OCI-LY1 (cell line): ENCODE results near the gene MROH7.

Experiments used
- H2AFZ ChIP-seq: fragments of 200-600 bp; sonication (generic), shearing (Covaris generic); 2 replicates; pipeline ENCODE4 v1.6.0; 2014; ENCODE audit warnings: antibody characterized with exemption, mild to moderate bottlenecking, low read length
- H3F3A ChIP-seq: fragments of 200-600 bp; sonication (generic), shearing (Covaris generic); 2 replicates; pipeline ENCODE4 v1.6.0; 2014; ENCODE audit warnings: mild to moderate bottlenecking, antibody characterized with exemption, low read length, moderate library complexity; ENCODE audit not compliant: insufficient read depth
- H3K27ac ChIP-seq: fragments of 200-600 bp; sonication (generic); 2 replicates; pipeline ENCODE4 v1.5.1; 2014; ENCODE audit warnings: low read length, mixed run types, mild to moderate bottlenecking, low read depth; ENCODE audit not compliant: poor library complexity, severe bottlenecking
- H3K27me3 ChIP-seq: fragments of 200-600 bp; sonication (generic); 2 replicates; pipeline ENCODE4 v1.6.0; 2014; ENCODE audit warnings: antibody characterized with exemption, mild to moderate bottlenecking, low read length, moderate library complexity; ENCODE audit not compliant: insufficient read depth
- H3K36me3 ChIP-seq: fragments of 200-600 bp; sonication (generic); 2 replicates; pipeline ENCODE4 v1.6.1; 2014; ENCODE audit warnings: mild to moderate bottlenecking, antibody characterized with exemption, low read length, moderate library complexity, mixed read lengths; ENCODE audit not compliant: insufficient read depth
- H3K4me1 ChIP-seq: fragments of 200-600 bp; sonication (generic); 2 replicates; pipeline ENCODE4 v1.5.1; 2014; ENCODE audit warnings: mild to moderate bottlenecking, low read length, moderate library complexity; ENCODE audit not compliant: insufficient read depth, severe bottlenecking
- H3K4me2 ChIP-seq: fragments of 200-600 bp; sonication (generic), shearing (Covaris generic); 2 replicates; pipeline ENCODE4 v1.6.1; 2014; ENCODE audit warnings: low read length
- H3K4me3 ChIP-seq: fragments of 200-600 bp; sonication (generic); 2 replicates; pipeline ENCODE4 v1.5.1; 2014; ENCODE audit warnings: low read length, low read depth, mild to moderate bottlenecking, mixed read lengths; ENCODE audit not compliant: poor library complexity, severe bottlenecking
- H3K79me2 ChIP-seq: fragments of 200-600 bp; shearing (Covaris generic); 2 replicates; pipeline ENCODE4 v1.6.1; 2016; ENCODE audit warnings: mixed run types, low read length, mixed read lengths; ENCODE audit not compliant: insufficient read depth
- H3K9ac ChIP-seq: fragments of 200-600 bp; sonication (generic), shearing (Covaris generic); 2 replicates; pipeline ENCODE4 v1.6.1; 2014; ENCODE audit warnings: mild to moderate bottlenecking, low read length, mixed read lengths
- H3K9me2 ChIP-seq: fragments of 200-600 bp; sonication (generic), shearing (Covaris generic); 2 replicates; pipeline ENCODE4 v1.6.1; 2014; ENCODE audit warnings: low read depth, mild to moderate bottlenecking, low read length, mixed read lengths
- H3K9me3 ChIP-seq: fragments of 200-600 bp; shearing (Covaris generic); 2 replicates; pipeline ENCODE4 v1.6.1; 2014; ENCODE audit warnings: low read length, mixed read lengths
- H4K20me1 ChIP-seq: fragments of 200-600 bp; sonication (generic), shearing (Covaris generic); 2 replicates; pipeline ENCODE4 v1.6.0; 2016; ENCODE audit warnings: mild to moderate bottlenecking, low read length; ENCODE audit not compliant: insufficient read depth
- EZH2 ChIP-seq: fragments of 200-600 bp; sonication (generic), shearing (Covaris generic); IDR thresholded peaks from 2 replicates; pipeline ENCODE4 v1.8.0; 2017; ENCODE audit warnings: borderline replicate concordance, mixed run types, mild to moderate bottlenecking, antibody characterized with exemption, low read length, moderate library complexity, mixed read lengths
- TF ChIP-seq, protein P1 (sequence below): fragments of 200-600 bp; sonication (generic), shearing (Covaris generic); IDR thresholded peaks from 2 replicates; pipeline ENCODE4 v1.5.1; 2017; ENCODE audit warnings: mild to moderate bottlenecking, antibody characterized with exemption, low read length, moderate library complexity, mixed read lengths

MROH7 gene

DNA sequence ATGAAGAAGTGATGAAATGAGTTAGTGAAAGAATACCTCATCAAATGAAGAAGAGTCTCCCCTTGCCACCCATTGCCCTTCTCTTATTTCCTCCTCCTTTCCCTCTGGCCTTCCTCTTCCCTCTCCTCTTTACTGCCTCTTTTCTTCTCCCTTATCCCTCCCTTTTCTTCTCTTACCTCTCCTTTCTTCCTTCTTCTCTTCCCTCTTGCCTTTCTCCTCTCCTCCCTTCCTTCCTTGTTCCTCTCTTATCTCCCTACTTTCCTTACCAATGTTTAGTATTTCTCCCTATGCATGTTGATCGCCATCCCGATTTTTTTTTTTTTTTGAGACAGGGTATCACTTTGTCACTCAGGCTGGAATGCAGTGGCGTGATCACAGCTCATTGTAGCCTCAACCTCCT is 8.8 kb downstream of the MROH7 start:
- no peaks in the 10 kb centered on the region for H3K27me3 ChIP-seq
- H3K4me3 ChIP-seq: no peak overlapping the region
- no peaks in the 10 kb centered on the region for H3K4me1 ChIP-seq
- no peak overlapping the region for H3K27ac ChIP-seq
- no peaks in the 10 kb centered on the region for H3K9me3 ChIP-seq
- no peaks in the 10 kb centered on the region for H3K36me3 ChIP-seq
- H2AFZ ChIP-seq: no peak overlapping the region
- H4K20me1 ChIP-seq: no peaks in the 10 kb centered on the region
- no peak overlapping the region for H3K4me2 ChIP-seq
- H3K79me2 ChIP-seq: no peaks in the 10 kb centered on the region
- H3F3A ChIP-seq: no peaks in the 10 kb centered on the region
- no peak for TF ChIP-seq EZH2
- TF ChIP-seq, protein P1, sequence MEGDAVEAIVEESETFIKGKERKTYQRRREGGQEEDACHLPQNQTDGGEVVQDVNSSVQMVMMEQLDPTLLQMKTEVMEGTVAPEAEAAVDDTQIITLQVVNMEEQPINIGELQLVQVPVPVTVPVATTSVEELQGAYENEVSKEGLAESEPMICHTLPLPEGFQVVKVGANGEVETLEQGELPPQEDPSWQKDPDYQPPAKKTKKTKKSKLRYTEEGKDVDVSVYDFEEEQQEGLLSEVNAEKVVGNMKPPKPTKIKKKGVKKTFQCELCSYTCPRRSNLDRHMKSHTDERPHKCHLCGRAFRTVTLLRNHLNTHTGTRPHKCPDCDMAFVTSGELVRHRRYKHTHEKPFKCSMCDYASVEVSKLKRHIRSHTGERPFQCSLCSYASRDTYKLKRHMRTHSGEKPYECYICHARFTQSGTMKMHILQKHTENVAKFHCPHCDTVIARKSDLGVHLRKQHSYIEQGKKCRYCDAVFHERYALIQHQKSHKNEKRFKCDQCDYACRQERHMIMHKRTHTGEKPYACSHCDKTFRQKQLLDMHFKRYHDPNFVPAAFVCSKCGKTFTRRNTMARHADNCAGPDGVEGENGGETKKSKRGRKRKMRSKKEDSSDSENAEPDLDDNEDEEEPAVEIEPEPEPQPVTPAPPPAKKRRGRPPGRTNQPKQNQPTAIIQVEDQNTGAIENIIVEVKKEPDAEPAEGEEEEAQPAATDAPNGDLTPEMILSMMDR: no peak
- H3K9me2 ChIP-seq: no peaks in the 10 kb centered on the region
- no peak overlapping the region for H3K9ac ChIP-seq

DNA sequence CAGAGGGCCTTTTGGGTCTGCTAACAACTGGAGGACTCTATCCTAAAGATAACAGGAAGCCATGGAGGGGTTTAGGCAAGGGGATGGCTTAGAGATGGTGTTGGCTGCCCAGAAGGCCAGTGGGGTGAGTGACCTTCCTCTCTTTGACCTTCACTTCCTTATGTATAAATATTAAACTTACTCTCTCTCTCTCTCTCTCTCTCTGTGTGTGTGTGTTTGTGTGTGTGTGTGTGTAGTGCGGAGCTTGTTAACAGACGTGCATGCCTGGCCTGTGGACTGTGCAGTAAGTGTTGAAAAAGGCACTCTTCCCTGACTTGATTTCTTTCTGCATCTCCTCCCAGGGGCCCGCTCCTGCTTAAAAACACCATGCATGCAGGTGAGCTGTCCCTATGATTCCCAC is 10.0 kb downstream of the MROH7 start:
- Histone ChIP-seq H3K36me3 (no peaks in the 10 kb centered on the region), H4K20me1 (no peaks in the 10 kb centered on the region), H3K9me2 (no peaks in the 10 kb centered on the region), H3F3A (no peaks in the 10 kb centered on the region), H3K79me2 (no peaks in the 10 kb centered on the region), H3K4me1 (no peaks in the 10 kb centered on the region), H3K27ac (no peak overlapping the region), H3K9ac (no peak overlapping the region), H3K4me3 (no peak overlapping the region), H3K27me3 (no peaks in the 10 kb centered on the region), H3K9me3 (no peaks in the 10 kb centered on the region), H2AFZ (no peak overlapping the region), H3K4me2 (no peak overlapping the region)
- TF ChIP-seq EZH2: no peak
- TF ChIP-seq, protein P1: no peak

GRCh38 chr1:54652168-54652567 is 10.6 kb downstream of the MROH7 start:
- Histone ChIP-seq H3F3A (no peaks in the 10 kb centered on the region), H3K27ac (no peak overlapping the region), H3K9me2 (no peaks in the 10 kb centered on the region), H3K79me2 (no peaks in the 10 kb centered on the region), H4K20me1 (no peaks in the 10 kb centered on the region), H3K9me3 (no peaks in the 10 kb centered on the region), H3K27me3 (no peaks in the 10 kb centered on the region), H3K9ac (no peak overlapping the region), H3K4me3 (no peak overlapping the region), H2AFZ (no peak overlapping the region), H3K4me1 (no peaks in the 10 kb centered on the region), H3K4me2 (no peak overlapping the region), H3K36me3 (no peaks in the 10 kb centered on the region)
- no peak for TF ChIP-seq EZH2
- TF ChIP-seq, protein P1: no peak
